Measurements from ENCODE around the gene GSX2.
"Not testable (repeated sequence)": the region's sequence is repeated elsewhere in the genome, so short reads cannot be mapped to it uniquely, and the experiment has no call there.

Gene GSX2

GRCh38 chr4:54099748-54100574 is at the start of gene GSX2:
GSX2 (plus strand) TSS chr4:54100163; CDS start chr4:54100345, 182 bp downstream.
- CTCF ChIA-PET, result interaction anchor here (0.6 to 0.9 kb wide), 4 partner anchors 118 to 1251 kb away, joined by 3 to 4 read pairs (median 3); no protein-coding TSS in a partner anchor
- no peak for TF ChIP-seq SP3 (tag by site-specific recombination; IDR thresholded peaks at IDR 0.05)

GRCh38 chr4:54050214-54050904 is 49.6 kb upstream of the GSX2 start:
- 0 out of 2 replicates have a peak, but pooled peaks cover 3% of the 10 kb centered on the region for H3K4me1 ChIP-seq (ENCODE audit: control insufficient read depth, insufficient read depth, low read length)
- H3K36me3 ChIP-seq (ENCODE audit: control insufficient read depth in 2 of 2, insufficient read depth in 1 of 2, low read length in 2 of 2), result peaks cover 0 to 10% of the 10 kb centered on the region in 2 experiments; a peak in 2 of 3 replicates
- H3K27ac ChIP-seq (ENCODE audit: extremely low read depth, low read depth, low read length), result no peak overlapping the region
- no peaks in the 10 kb centered on the region for H3K9me3 ChIP-seq (ENCODE audit: control insufficient read depth, insufficient read depth, low read depth, low read length)
- ChIA-PET POLR2A (no interaction called here), CTCF (interaction anchor here (1.0 kb wide), 1 partner anchor 127 kb away, joined by 3 read pairs; no protein-coding TSS in a partner anchor)
- TF ChIP-seq PRDM10 (tag by site-specific recombination; IDR thresholded peaks at IDR 0.05) (peak; percentile 67), BCL6B (tag by site-specific recombination; IDR thresholded peaks at IDR 0.05) (no peak), ZNF248 (tag by site-specific recombination; IDR thresholded peaks at IDR 0.05) (no peak), ZBTB11 (tag by site-specific recombination; conservative IDR thresholded peaks at IDR 0.05; ENCODE audit: low read depth) (no peak), PRDM4 (tag by site-specific recombination; IDR thresholded peaks at IDR 0.05) (peak; percentile 42; the same call in 1 of the 2 replicates), ZBTB17 (tag by site-specific recombination; IDR thresholded peaks at IDR 0.05) (peak; percentile 41; the same call in 1 of the 2 replicates), ZNF677 (tag by site-specific recombination; IDR thresholded peaks at IDR 0.05) (no peak)
- H3K4me3 ChIP-seq (ENCODE audit: low read depth, low read length), result no peak overlapping the region

More at GRCh38 chr4:54099748-54100574, at the start of gene GSX2:
- Histone ChIP-seq H3K27ac (ENCODE audit: extremely low read depth, low read depth, low read length) (no peak within 1 kb of the TSS), H3K36me3 (ENCODE audit: control insufficient read depth in 2 of 2, insufficient read depth in 1 of 2, low read length in 2 of 2) (no peaks in the 10 kb centered on the region), H3K9me3 (ENCODE audit: control insufficient read depth, insufficient read depth, low read depth, low read length) (no peaks in the 10 kb centered on the region), H3K4me1 (ENCODE audit: control insufficient read depth, insufficient read depth, low read length) (no peaks in the 10 kb centered on the region), H3K4me3 (ENCODE audit: low read depth, low read length) (peak within 1 kb of the TSS; percentile 14)
- POLR2A ChIA-PET, result no interaction called here

GRCh38 chr4:54053322-54053721 is 46.6 kb upstream of the GSX2 start:
- H3K4me1 ChIP-seq (ENCODE audit: control insufficient read depth, insufficient read depth, low read length); H3K27ac ChIP-seq (ENCODE audit: extremely low read depth, low read depth, low read length); POLR2A ChIA-PET; H3K36me3 ChIP-seq (ENCODE audit: control insufficient read depth in 2 of 2, insufficient read depth in 1 of 2, low read length in 2 of 2); H3K4me3 ChIP-seq (ENCODE audit: low read depth, low read length); CTCF ChIA-PET; H3K9me3 ChIP-seq (ENCODE audit: control insufficient read depth, insufficient read depth, low read depth, low read length): not testable (repeated sequence)

All from HEK293 (cell line).